AML-193 (cell line): Measurements from ENCODE around the gene ESPNL.

Source experiments
- DNase-seq, 2 experiments: peaks; one replicate each; lab custom pipeline; 2025; lab: John Stamatoyannopoulos, UW

Gene ESPNL

DNA sequence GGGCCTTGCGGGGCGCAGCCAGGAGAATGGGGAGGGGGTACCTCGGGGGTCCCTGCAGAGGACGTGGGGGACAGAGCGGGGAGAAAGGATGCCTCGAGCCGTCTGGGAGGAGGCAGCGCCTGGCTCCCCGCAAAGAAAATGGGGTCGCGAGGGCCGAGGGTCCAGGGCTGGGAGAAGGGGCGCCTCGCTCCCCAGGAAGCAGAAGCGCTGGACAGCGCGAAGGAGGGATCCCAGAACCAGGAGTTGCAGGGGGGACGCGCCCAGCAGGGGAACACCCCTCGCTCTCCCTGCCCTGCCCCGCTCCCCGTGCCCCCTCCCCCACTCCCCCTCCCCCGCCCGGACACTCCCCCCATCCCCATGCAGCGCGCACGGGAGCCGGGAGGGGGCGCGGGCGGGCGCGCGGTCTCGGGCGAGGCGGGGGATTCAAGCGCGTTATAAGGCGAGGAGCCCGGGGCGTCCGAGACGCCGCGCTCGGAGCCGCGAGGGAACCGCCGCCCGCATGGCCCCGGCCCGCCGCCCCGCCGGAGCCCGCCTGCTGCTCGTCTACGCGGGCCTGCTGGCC lies 58.5 kb downstream of the ESPNL start, which contains the start of gene ERFE:
ERFE (plus strand) TSS at position 462 of the 562 bp plus-strand sequence; CDS start at position 500, 38 bp downstream.
- peak in 1 of 2 experiments; percentile 8 for DNase-seq

DNA sequence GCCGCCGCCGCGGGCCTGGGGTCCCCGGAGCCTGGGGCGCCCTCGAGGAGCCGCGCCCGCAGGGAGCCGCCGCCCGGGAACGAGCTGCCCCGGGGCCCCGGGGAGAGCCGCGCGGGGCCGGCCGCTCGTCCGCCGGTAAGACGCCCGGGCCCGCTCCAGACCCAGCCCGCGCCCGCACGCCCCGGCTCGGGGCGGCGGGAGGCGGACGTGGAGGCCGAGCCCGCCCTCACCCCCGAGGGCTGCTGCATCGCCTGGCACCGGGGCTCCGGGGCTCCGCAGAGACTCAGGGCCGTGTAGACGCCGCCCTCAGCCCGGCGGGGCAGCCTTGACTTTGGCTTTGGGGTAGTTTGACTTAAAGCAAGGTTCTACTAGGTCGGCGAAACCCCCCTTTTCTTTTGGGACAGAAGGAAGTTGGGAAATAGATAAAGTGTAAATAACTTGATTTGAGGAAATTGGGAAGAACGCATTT lies 59.0 kb downstream of the ESPNL start:
- no peak for DNase-seq

DNA sequence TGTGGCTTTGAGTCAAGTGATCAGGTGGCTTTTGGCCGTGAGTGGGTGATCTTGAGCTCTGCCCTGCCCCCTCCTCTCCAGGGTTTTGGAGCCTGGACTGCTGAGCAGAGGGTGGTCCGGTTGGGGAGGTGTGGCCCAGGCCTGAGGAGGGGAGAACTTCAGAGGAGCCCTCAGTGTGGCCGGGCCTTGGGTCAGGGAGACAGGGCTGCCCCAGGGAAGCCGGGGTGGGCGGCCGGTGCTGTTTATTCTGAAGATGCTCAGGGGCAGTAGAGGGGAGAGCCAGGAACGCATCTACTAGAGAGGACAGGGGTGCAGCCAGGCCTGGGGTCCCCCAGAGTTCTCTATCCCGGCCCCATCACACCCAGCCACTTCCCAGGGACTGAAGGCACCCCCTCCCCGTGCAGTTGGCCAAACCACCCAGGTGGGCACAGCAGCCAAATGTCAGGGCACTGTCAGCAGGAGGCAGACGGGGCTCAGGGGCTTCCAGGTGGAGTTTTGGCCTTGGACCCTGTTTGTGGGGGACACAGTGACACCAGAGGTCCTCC lies 59.6 kb downstream of the ESPNL start:
- no peak for DNase-seq

DNA sequence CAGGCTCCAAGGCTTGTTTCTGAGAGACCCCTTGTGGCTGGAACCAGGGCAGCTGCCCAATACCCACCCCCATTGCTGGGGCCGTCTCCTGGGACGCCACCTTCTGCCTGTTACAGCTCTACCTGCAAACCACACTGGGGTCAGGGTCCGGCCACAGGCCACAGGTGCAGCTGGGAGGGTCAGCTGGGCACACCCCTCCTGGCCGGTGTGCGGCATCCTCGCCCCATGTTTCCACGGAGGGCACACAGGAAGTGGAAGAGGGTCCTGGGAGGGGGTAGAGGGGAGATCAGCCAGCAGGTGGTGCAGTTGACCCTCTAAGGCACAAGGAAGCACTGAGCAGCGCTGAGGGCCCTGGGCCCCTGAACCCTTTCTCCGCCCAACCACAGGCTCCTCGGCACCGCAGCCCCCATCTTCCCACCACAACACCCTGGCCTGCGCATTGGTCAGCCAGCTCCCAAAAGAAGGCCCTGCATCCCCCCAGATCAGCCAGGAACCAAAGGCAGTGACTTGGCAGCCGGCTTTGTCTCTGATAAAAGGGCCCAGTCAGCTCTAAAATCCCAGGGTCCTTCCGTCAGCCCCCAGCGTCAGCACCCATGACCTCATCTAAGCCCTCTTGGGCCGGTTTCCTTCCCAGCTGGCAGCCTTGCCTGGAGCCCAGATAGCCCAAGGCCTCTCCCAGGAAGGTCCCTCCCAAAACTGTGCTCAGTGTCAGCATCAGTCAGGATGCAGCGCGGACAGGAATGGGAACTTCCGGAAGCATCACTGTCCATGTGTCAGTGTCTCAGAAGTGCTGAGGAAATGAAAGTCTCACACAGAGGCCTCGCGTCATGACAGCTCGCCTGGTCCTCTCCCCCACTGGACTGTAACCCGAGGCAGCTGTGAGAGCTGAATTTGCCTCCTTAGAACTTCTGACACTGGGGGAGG lies 60.3 kb downstream of the ESPNL start:
- DNase-seq: no peak

DNA sequence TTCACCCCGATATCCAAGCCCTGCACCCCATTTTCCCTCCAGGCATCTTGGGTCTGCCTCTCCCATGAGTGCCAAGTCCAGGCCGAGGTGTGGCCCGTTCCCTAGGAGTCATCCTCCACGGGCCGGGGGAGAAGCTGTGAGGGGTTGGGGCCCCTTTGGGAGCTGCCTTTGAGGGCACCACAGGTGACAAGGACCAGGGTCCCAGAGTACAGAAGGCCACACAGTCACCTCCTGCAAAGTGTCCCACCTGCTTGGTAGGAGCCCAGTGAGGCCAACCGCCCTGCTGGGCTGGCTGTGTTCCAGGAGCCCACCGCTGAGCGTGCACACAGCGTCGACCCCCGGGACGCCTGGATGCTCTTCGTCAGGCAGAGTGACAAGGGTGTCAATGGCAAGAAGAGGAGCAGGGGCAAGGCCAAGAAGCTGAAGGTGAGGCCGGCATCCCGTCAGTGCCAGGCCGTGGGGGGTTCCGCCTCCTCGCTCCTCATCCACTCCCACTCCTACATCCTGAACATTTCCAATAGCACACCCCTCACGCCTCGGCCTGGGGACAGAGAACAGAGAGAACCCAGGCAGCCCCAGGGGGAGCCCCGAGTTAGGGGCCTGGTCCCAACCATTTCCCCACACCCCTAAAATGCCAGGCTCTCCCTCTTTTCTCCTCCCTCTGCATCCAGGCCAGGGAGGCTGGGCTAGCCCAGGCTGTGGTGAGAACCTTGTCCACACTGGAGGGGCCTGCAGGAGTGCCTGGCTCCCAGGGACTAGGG lies 61.3 kb downstream of the ESPNL start:
- no peak for DNase-seq

- no peak for DNase-seq
Observed at GRCh38 chr2:238162251-238162845, 62.2 kb downstream of the ESPNL start.

- no peak for DNase-seq
Observed at GRCh38 chr2:238162846-238163441, 62.8 kb downstream of the ESPNL start.

DNA sequence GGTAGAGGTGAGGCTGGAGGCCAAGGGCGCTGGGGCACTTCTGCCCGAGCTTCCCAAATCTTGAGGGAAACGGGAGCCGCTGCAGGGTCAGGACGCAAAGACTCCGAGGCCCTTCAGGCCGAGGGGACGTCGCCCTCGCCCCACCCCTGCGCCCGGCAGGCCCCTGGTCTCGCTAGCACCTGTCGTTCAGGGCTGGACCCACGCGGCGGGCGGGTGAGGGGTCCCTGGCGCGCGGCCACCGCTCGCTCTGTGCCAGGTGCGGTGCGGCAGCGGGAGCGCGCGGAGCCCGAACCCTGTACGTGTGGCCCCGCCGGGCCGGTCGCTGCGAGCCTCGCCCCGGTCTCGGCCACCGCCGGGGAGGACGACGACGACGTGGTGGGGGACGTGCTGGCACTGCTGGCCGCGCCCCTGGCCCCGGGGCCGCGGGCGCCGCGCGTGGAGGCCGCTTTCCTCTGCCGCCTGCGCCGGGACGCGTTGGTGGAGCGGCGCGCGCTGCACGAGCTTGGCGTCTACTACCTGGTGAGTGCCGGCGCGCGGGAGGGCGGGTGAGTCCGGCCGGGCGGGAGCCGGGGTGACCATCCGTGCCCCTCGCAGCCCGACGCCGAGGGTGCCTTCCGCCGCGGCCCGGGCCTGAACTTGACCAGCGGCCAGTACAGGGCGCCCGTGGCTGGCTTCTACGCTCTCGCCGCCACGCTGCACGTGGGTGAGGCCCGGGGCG lies 63.5 kb downstream of the ESPNL start:
- no peak for DNase-seq

DNA sequence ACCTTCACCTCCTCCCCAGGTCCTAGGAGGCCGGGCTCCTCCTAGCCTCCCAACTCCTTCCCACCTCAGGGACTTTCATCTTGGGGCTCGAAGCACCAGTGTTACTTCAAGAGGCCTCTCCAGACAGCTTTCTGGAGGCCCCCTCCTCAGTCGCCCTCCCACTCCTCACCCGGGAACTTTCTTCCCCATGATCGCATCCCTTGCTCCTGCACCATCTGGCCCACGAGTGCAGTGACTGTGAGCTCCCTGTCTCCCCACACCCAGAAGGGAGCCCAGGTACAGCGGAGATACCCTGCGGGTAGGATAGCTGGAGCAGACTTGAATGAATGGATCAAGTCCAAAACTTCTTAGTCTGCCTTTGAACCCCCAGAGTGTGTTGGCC lies 64.8 kb downstream of the ESPNL start:
- DNase-seq: no peak

GRCh38 chr2:238165288-238165921 lies 65.3 kb downstream of the ESPNL start:
- no peak for DNase-seq

DNA sequence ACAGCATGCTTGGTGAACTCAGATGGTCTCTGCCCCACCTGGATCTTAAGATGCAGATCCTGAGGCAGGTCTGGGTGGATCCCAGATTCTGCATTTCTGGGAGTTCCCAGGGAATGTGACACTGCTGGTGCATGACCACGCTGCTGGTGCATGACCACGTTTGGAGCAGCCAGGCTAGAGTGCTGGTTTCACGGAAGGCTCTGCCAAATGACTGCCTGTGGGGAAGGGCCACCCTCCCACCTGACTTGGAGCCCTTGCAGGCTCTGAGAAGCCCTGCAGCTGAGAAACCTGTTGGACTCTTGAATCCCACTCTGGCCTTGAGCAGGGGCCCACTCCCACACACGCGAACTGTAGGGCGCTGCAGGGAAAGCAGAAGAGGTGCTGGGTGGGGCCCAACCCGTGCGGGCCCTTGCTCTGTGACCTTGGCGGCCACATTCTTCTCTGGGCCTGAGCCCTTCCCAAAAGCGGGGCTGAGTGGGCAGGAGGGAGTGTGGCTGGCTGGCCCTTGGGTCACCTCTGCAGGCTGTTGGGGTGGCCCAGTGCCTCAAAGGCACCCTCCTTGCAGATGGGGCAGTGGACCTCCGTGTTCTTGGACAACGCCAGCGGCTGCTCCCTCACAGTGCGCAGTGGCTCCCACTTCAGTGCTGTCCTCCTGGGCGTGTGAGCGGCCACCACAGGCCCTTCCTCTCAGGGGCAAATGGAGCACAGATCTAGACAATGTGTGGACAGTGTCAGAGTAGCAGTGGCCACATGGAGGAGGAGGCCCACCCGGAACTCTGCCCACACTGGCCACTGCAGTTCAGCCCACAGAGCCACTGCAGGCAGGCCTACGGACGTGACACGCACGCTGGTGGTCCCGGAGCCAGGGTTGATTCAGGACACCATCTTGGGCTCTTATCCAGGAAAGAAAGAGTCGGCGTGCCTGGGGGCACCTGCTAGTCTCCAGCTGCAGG lies 66.5 kb downstream of the ESPNL start:
- no peak for DNase-seq

DNA sequence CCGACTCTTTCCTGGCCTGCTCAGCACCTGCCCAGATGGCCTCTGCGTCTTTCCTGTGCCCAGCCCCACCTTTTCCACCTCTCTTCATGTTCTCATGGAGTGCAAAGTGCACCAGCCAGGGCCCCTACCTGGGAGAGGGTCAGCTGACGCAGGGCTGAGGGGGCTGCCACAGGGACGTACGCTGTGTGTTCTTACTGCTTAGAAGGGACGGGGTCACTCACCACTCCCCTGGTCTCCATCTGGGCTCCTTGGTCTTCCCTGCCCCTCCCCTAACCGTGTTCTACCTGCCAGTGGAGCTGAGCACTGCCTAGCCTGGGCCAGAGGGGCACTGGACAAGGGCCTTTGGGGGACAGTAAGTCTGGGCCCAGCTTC lies 67.2 kb downstream of the ESPNL start:
- DNase-seq: no peak

DNA sequence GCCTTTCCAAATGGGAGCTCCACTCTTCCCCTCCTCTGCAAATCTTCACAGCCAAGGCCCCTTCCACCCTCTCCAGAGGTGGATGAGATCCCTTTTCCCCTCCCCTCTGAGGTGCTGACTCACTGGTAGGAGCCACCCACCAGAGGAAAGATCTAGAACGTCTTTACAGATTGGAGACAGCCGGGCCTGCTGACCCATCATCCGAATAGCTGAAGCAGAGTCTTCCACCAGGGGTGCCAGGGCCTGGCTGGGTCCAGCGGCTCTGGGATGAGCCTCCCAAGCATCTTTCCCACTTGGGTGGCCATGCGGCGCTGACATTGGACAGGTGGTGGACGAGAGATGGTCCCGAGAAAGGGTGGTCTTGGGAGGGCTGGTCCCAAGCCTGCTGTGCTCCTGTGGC lies 67.6 kb downstream of the ESPNL start:
- no peak for DNase-seq

DNA sequence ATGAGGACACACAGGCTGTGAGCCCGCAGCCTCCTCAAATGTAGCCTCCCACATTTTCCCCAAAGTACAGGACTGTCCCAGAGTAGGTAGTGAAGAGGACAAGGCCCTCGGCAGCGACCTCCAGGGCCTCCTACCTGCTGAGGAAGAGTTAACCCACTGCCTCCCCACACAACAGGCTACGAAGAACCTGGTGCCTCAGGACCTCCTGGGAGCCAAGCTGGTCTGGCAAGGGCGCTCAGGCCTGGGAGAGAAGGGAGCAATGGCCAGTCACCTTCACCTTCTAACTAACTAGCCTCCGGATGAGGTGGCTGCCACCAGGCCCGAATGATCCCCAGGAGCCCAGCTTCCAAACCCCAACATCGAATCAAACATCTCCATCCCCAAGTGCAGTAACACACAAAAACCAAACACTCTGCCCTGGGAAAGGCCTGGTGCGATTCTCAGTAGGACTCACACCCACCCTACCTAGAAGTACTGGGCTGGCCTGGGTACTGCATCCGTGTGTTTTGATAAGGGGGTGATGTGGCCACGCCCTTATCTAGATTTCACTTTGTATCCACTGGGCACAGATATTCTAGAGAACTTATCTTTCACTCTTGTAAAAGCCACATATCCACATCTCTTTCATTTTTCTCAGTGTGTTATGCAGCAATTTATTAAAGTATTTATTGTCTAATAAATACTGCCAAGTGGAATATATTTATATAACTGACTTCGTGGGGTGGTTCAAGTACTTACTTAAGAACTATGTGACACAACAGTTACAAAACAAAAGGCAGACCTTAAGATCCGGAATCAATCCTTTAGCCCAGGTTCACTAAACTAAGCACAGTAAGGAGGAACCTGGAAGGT lies 68.3 kb downstream of the ESPNL start:
- DNase-seq: no peak

DNA sequence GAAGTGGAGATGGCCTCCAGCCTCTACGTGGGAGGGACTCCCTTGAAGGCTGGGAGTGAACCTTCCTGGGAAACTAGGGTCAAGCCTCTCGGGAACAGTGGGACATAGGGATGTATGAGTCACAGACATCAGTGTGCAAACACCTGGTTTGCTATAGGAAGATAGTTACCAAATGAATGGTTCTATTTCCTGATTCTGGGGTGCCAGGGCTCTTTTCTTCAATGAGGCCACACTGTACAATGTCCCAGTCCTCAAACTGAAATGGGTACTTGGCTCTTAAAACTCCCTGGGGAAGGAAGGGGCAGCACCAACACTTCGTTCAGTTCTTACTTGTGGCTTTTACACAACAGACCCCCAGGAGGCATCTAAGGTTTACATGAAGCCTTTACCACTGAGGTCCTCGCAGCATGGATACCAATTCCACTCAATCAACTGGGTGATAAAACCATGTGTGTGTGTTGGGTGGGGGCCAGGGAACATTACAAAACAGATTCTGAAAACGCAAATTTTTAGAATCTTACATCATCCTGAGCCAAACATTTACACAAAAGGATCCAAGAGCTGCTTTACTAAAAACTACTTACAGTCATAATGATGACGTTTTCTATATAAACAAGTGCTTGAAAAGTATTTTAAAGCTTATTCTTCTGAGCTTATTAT lies 69.0 kb downstream of the ESPNL start:
- DNase-seq: no peak

GRCh38 chr2:238169708-238170251 lies 69.6 kb downstream of the ESPNL start:
- no peak for DNase-seq

GRCh38 chr2:238170386-238171071 lies 70.4 kb downstream of the ESPNL start:
- no peak for DNase-seq
